ENCODE measurements around the gene SLC15A5. TPM values are rescaled to one million over a fixed set of nuclear protein-coding genes. Genes with fewer than 3 reads are reported as not detected.

Gene SLC15A5
- polyA plus RNA-seq, 1 of the 3 experiments (the other 2 are of a cell fraction) = not detected

GRCh38 chr12:16323638-16324037 lies 46.2 kb upstream of the SLC15A5 start (continued):
- TF ChIP-seq CTCF (IDR thresholded peaks at IDR 0.05) (no peak), TEAD4 (IDR thresholded peaks at IDR 0.05; ENCODE audit: borderline replicate concordance, insufficient read depth) (no peak), FOXJ3 (CRISPR knock-in tag; IDR thresholded peaks at IDR 0.05) (no peak), NFIC (IDR thresholded peaks at IDR 0.05; ENCODE audit: borderline replicate concordance) (no peak)

GRCh38 chr12:16323010-16323409 lies 45.5 kb upstream of the SLC15A5 start:
- H3K79me2 ChIP-seq (ENCODE audit: insufficient read depth) = no peaks in the 10 kb centered on the region
- no peak for TF ChIP-seq USF2 (IDR thresholded peaks at IDR 0.05; ENCODE audit: borderline replicate concordance, low read depth, low read length)
- no peak for TF ChIP-seq EP300 (IDR thresholded peaks at IDR 0.05; ENCODE audit: borderline replicate concordance in 1 of 2, low read depth in 1 of 2, low read length in 1 of 2)
- TF ChIP-seq YY1 (IDR thresholded peaks at IDR 0.05; ENCODE audit: low read depth) = no peak
- no peak for TF ChIP-seq GABPA (IDR thresholded peaks at IDR 0.05; ENCODE audit: low read depth)
- no peak for TF ChIP-seq SIN3A (IDR thresholded peaks at IDR 0.05; ENCODE audit: borderline replicate concordance, low read depth, low read length)
- TF ChIP-seq JUND (IDR thresholded peaks at IDR 0.05) = no peak
- TF ChIP-seq NRF1 (IDR thresholded peaks at IDR 0.05; ENCODE audit: low read depth, low read length) = no peak
- TF ChIP-seq MEF2A (IDR thresholded peaks at IDR 0.05; ENCODE audit: borderline replicate concordance, low read depth) = no peak
- no peak for TF ChIP-seq CTCF (IDR thresholded peaks at IDR 0.05)
- no peak for TF ChIP-seq SMC3 (IDR thresholded peaks at IDR 0.05; ENCODE audit: low read depth, low read length)
- TF ChIP-seq FOXM1 (IDR thresholded peaks at IDR 0.05; ENCODE audit: low read depth) = no peak
- no peak for TF ChIP-seq RFX5 (IDR thresholded peaks at IDR 0.05; ENCODE audit: low read length)
- no peak for TF ChIP-seq RAD21 (IDR thresholded peaks at IDR 0.05; ENCODE audit: low read length)
- no peak for TF ChIP-seq ZBTB33 (IDR thresholded peaks at IDR 0.05; ENCODE audit: borderline replicate concordance, low read depth)
- TF ChIP-seq PBX3 (IDR thresholded peaks at IDR 0.05) = no peak
- TF ChIP-seq NFIC (IDR thresholded peaks at IDR 0.05; ENCODE audit: borderline replicate concordance) = no peak
- no peak for TF ChIP-seq RCOR1 (IDR thresholded peaks at IDR 0.05; ENCODE audit: low read length)
- no peak overlapping the region for H2AFZ ChIP-seq (ENCODE audit: low read depth)
- POLR2A ChIA-PET = no interaction called here
- H3K9ac ChIP-seq = no peak overlapping the region
- no peak overlapping the region for H3K4me3 ChIP-seq (ENCODE audit: low read depth in 2 of 2, low read length in 1 of 2)
- H3K36me3 ChIP-seq (replicated peaks in 1 of 2; ENCODE audit: control insufficient read depth in 1 of 2, insufficient read depth in 2 of 2, low read length in 1 of 2) = no peaks in the 10 kb centered on the region
- 5% methylated on average over 1 of the region's 1 CpG for WGBS (ENCODE audit: low lambda C conversion rate)
- H3F3A ChIP-seq (replicated peaks; ENCODE audit: insufficient read depth) = no peaks in the 10 kb centered on the region
- CTCF ChIA-PET = no interaction called here
- H3K9me2 ChIP-seq = no peaks in the 10 kb centered on the region
- H3K27me3 ChIP-seq (ENCODE audit: insufficient read depth) = no peaks in the 10 kb centered on the region
- H3K9me3 ChIP-seq = no peaks in the 10 kb centered on the region
- H3K4me2 ChIP-seq = no peak overlapping the region
- no peaks in the 10 kb centered on the region for H3K4me1 ChIP-seq (ENCODE audit: control insufficient read depth in 1 of 2, insufficient read depth in 2 of 2, low read depth in 1 of 2, low read length in 1 of 2)
- DNase-seq = no peak
- H3K27ac ChIP-seq (ENCODE audit: low read depth in 2 of 2, low read length in 1 of 2) = no peak overlapping the region
- H4K20me1 ChIP-seq (ENCODE audit: insufficient read depth) = no peaks in the 10 kb centered on the region
